ENCODE results near the gene MED13L.

Gene MED13L

GRCh38 chr12:115944392-115944742, 333.1 kb downstream of the MED13L start:
- no peak for DNase-seq (ENCODE audit: low read depth in 2 of 2)

GRCh38 chr12:115943630-115944391, 333.7 kb downstream of the MED13L start:
- no peak for DNase-seq (ENCODE audit: low read depth in 2 of 2)

GRCh38 chr12:115943310-115943629, 334.2 kb downstream of the MED13L start:
- no peak for DNase-seq (ENCODE audit: low read depth in 2 of 2)

GRCh38 chr12:115942346-115942745, 335.1 kb downstream of the MED13L start:
- DNase-seq (ENCODE audit: low read depth in 2 of 2): no peak

GRCh38 chr12:115941362-115941761, 336.1 kb downstream of the MED13L start:
- no peak for DNase-seq (ENCODE audit: low read depth in 2 of 2)

GRCh38 chr12:115938794-115939377, 338.6 kb downstream of the MED13L start:
- DNase-seq (ENCODE audit: low read depth in 2 of 2): no peak

- no peak for DNase-seq (ENCODE audit: low read depth in 2 of 2)
These were observed 340.2 kb downstream of the MED13L start for GRCh38 chr12:115936997-115937916.

- DNase-seq (ENCODE audit: low read depth in 2 of 2): no peak
These were observed 342.6 kb downstream of the MED13L start for GRCh38 chr12:115934877-115935276.

- no peak for DNase-seq (ENCODE audit: low read depth in 2 of 2)
These were observed 343.4 kb downstream of the MED13L start for GRCh38 chr12:115934046-115934445.

- no peak for DNase-seq (ENCODE audit: low read depth in 2 of 2)
These were observed 345.4 kb downstream of the MED13L start for GRCh38 chr12:115932066-115932465.

- no peak for DNase-seq (ENCODE audit: low read depth in 2 of 2)
These were observed 347.2 kb downstream of the MED13L start for GRCh38 chr12:115930336-115930735.

GRCh38 chr12:115926037-115926670, 351.3 kb downstream of the MED13L start:
- DNase-seq (ENCODE audit: low read depth in 2 of 2): no peak

GRCh38 chr12:115923851-115924250, 353.6 kb downstream of the MED13L start:
- no peak for DNase-seq (ENCODE audit: low read depth in 2 of 2)

GRCh38 chr12:115922952-115923564, 354.4 kb downstream of the MED13L start:
- DNase-seq (ENCODE audit: low read depth in 2 of 2): no peak

GRCh38 chr12:115920395-115921183, 356.9 kb downstream of the MED13L start:
- DNase-seq (ENCODE audit: low read depth in 2 of 2): no peak

- no peak for DNase-seq (ENCODE audit: low read depth in 2 of 2)
These were observed 358.7 kb downstream of the MED13L start for GRCh38 chr12:115918763-115919162.

- DNase-seq (ENCODE audit: low read depth in 2 of 2): peak; percentile 39 to 48
These were observed 360.4 kb downstream of the MED13L start for GRCh38 chr12:115916910-115917668.

GRCh38 chr12:115914122-115914521, 363.4 kb downstream of the MED13L start:
- no peak for DNase-seq (ENCODE audit: low read depth in 2 of 2)

GRCh38 chr12:115912440-115912839, 365.1 kb downstream of the MED13L start:
- no peak for DNase-seq (ENCODE audit: low read depth in 2 of 2)

GRCh38 chr12:115911360-115911759, 366.1 kb downstream of the MED13L start:
- DNase-seq (ENCODE audit: low read depth in 2 of 2): no peak

All from activated CD8-positive, alpha-beta memory T cell treated with anti-CD3 and anti-CD28 coated beads for 4 hours (primary cell).